Measurements from ENCODE around the gene ZFP1.

Gene ZFP1

DNA sequence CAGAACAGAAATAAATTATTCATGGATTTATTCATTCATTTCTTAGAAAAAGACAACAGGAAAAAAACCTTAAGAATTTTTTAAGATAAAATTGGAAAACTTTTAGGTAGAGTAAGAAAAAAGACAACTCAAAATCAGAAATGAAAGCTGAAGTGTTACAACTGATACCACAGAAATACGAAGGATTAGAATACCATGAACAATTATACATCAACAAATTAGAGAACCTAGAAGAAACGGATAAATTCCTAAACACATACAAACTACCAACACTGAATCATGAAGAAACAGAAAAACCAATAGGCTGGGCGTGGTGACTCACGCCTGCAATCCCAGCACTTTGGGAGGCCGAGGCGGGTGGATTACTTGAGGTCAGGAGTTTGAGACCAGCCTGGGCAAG, 30.9 kb downstream of the ZFP1 start:
- no peak overlapping the region for H3K4me3 ChIP-seq (ENCODE audit: low read depth, low read length)
- in situ Hi-C loops (cut with HindIII; ENCODE audit: low sequenced_read_pairs) = no loop called here
- TF ChIP-seq, protein P1, sequence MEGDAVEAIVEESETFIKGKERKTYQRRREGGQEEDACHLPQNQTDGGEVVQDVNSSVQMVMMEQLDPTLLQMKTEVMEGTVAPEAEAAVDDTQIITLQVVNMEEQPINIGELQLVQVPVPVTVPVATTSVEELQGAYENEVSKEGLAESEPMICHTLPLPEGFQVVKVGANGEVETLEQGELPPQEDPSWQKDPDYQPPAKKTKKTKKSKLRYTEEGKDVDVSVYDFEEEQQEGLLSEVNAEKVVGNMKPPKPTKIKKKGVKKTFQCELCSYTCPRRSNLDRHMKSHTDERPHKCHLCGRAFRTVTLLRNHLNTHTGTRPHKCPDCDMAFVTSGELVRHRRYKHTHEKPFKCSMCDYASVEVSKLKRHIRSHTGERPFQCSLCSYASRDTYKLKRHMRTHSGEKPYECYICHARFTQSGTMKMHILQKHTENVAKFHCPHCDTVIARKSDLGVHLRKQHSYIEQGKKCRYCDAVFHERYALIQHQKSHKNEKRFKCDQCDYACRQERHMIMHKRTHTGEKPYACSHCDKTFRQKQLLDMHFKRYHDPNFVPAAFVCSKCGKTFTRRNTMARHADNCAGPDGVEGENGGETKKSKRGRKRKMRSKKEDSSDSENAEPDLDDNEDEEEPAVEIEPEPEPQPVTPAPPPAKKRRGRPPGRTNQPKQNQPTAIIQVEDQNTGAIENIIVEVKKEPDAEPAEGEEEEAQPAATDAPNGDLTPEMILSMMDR (IDR thresholded peaks at IDR 0.05; ENCODE audit: low read depth, low read length, missing control alignments) = no peak
- no peak for DNase-seq (ENCODE audit: low read depth)

DNA sequence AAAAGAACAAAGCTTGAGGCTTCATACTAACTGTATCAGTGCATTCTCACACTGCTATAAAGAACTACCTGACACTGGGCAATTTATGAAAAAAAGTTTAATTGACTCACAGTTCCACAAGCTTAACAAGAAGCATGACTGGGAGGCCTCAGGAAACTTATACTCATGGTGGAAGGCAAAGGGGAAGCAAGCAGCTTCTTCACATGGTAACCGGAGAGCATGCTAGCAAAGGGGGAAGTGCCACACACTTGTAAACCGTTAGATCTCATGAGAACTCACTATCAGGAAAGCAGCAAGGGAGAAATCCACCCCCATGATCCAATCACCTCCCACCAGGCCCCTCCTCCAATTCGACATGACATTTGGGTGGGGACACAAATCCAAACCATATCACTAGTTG, 33.3 kb downstream of the ZFP1 start:
- in situ Hi-C loops (cut with HindIII; ENCODE audit: low sequenced_read_pairs) = no loop called here
- TF ChIP-seq, protein P1 (IDR thresholded peaks at IDR 0.05; ENCODE audit: low read depth, low read length, missing control alignments) = no peak
- H3K4me3 ChIP-seq (ENCODE audit: low read depth, low read length) = no peak overlapping the region
- DNase-seq (ENCODE audit: low read depth) = no peak

DNA sequence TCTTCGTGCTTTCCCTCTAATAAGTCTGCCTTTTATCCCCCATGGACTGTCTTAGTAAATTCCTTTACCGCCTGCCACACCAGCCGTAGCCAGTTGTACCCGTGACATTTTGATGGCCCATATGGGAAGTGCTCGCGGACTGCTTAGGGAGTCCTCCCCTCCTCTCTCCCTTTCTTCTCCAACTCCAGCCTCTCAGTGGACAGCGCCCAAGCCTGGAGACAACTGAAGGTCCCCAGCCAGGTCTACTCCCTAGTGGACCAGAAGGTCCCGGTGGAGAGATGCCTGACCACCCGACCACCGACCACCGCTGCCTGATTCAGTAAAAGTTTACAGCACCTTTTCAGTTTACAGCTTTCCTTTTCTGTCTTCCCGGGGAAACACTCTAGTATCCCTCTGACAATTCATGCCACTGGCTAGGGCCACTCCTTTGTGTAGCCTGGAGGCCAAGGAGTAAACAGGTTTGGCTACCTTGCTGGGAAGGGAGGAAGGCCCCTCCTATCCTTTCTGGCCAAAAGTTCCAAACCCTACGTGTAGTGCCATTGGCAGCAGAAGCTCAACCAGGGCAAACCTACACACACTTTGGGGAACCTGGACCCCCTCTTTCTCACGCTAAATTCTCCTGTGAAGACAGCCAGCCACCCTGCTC, 40.6 kb downstream of the ZFP1 start:
- in situ Hi-C loops (cut with HindIII; ENCODE audit: low sequenced_read_pairs) = no loop called here
- TF ChIP-seq, protein P1 (IDR thresholded peaks at IDR 0.05; ENCODE audit: low read depth, low read length, missing control alignments) = no peak
- no peak for DNase-seq (ENCODE audit: low read depth)
- H3K4me3 ChIP-seq (ENCODE audit: low read depth, low read length) = no peak overlapping the region

DNA sequence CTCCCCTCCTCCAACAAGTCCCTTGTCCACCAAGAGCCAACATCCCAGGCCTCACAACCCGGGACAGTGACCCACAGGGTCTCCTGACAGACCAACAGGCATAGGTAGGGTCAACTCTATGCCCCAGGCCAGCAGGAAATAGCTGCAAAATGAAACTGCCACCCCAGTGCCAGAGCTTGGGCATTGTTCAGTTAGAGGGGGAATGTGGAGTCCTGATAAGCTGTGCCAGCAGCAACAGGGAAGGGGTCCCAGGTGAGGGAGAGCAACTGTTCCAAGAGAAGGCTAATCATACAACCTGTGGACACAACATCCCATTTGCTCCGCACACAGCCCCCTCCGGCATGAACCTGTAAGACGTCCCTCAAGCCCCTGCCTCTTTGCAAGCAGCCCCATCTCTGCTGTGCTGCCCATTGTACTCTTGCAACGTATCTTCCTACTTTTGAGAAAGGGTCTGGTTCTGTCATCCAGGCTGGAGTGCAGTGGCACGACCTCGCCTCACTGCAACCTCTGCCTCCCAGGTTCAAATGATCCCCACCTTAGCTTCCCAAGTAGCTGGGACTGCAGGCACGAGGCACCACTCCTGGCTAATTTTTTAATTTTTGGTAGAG, 41.4 kb downstream of the ZFP1 start:
- H3K4me3 ChIP-seq (ENCODE audit: low read depth, low read length) = no peak overlapping the region
- TF ChIP-seq, protein P1 (IDR thresholded peaks at IDR 0.05; ENCODE audit: low read depth, low read length, missing control alignments) = no peak
- in situ Hi-C loops (cut with HindIII; ENCODE audit: low sequenced_read_pairs) = no loop called here
- DNase-seq (ENCODE audit: low read depth) = no peak

DNA sequence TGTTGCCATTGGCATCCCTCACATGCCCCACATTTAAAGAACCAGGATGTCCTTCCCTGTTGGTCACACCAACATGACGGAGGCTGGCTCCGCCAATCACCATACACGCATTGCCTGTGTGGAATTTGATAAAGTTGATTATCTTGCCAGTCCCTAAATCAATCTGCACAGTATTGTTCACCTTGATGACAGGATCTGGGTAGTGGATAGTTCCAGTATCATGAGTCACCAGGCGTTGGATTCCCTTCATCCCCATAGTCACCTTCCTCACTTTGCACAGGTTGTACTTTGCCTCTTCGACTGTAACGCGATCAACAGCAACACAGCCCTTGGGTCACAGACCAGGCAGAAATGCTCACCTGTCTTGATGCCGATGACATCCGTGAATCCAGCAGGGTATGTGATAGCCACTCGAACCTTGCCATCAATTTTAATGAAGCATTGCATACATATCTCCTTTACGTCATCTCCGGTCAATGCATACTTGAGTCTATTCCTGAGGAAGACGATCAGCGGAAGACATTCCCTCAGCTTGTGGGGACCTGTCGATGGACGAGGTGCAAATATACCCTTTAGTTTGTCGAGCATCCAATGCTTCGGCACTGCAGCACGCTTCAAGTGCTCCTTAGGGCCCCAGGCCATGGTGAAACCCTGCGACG, 44.4 kb downstream of the ZFP1 start:
- H3K4me3 ChIP-seq (ENCODE audit: low read depth, low read length) = no peak overlapping the region

DNA sequence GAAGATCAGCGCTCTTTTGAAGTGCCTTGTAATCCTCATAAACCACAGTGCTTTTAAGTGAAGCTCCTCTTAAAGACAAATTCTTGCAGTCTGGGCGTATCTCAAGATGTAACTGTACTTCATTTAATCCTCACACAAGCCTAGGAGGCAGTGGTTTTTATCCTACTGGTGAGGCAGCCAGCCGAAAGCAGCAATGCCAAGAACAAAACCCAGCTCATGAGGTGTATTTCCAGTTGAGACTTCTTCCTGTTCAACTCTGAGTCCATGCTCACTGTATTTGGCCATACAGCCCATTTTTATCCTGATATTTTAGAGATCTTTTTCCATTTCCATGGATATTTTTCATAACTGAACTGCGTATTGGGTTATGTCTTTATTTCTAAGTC, 44.9 kb downstream of the ZFP1 start:
- in situ Hi-C loops (cut with HindIII; ENCODE audit: low sequenced_read_pairs) = no loop called here
- H3K4me3 ChIP-seq (ENCODE audit: low read depth, low read length) = no peak overlapping the region
- no peak for DNase-seq (ENCODE audit: low read depth)
- TF ChIP-seq, protein P1 (IDR thresholded peaks at IDR 0.05; ENCODE audit: low read depth, low read length, missing control alignments) = no peak

More for the DNA sequence above, 44.4 kb downstream of the ZFP1 start:
- in situ Hi-C loops (cut with HindIII; ENCODE audit: low sequenced_read_pairs) = no loop called here
- DNase-seq (ENCODE audit: low read depth) = no peak
- TF ChIP-seq, protein P1 (IDR thresholded peaks at IDR 0.05; ENCODE audit: low read depth, low read length, missing control alignments) = no peak

Measured in astrocyte of the cerebellum (primary cell).